Testis (tissue), 2 donors: ENCODE data around the gene FA2H.

Source experiments
- CTCF ChIP-seq, 3 experiments: fragments of 450-650 bp in 2 of 3; fragments of 200-600 bp in 1 of 3; sonication (generic) in 1 of 3; IDR thresholded peaks; one replicate each; pipeline ENCODE4 v1.5.1; 2016 to 2019; ENCODE audit warnings: antibody characterized with exemption in 3 of 3, mild to moderate bottlenecking in 2 of 3, moderate library complexity in 1 of 3
- POLR2A ChIP-seq: fragments of 450-650 bp; IDR thresholded peaks from one replicate; pipeline ENCODE4 v1.6.1; 2017; ENCODE audit warnings: antibody characterized with exemption, mild to moderate bottlenecking, moderate library complexity

DNA sequence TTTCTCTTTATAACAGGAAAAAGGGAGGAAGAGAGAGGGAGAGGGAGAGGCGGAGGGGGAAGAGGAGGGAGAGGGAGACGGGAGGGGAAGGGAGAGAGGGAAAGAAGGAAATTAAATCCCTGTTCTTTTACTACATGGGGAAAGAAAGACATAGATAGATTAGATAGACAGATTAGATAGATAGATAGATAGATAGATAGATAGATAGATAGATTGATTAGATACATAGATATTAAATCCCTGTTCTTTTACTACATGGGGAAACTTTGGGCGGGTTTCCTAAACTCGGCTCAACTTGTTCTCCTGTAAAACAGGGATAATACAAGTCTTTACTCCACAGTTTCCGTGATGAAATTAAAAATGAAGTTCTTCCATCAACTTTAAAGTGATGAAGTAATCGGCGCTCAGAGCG lies 108.6 kb downstream of the FA2H start:
- TF ChIP-seq CTCF (IDR thresholded peaks at IDR 0.05) = no peak
- TF ChIP-seq POLR2A = no peak
